Neuronal stem cell (in vitro differentiated cells): Measurements from ENCODE around the gene PTCHD4.
"Not testable (repeated sequence)": the region's sequence is repeated elsewhere in the genome, so short reads cannot be mapped to it uniquely, and the experiment has no call there.

Experiments used
- DNase-seq: peaks from one replicate; pipeline ENCODE4 v3.0.0-alpha.2; 2013; ENCODE audit warnings: low spot score
- H2AFZ ChIP-seq: one replicate; pipeline ENCODE4 v1.6.1; 2013; ENCODE audit warnings: mild to moderate bottlenecking, low read length, inconsistent platforms
- H2AK5ac ChIP-seq: 2 replicates; pipeline ENCODE4 v1.6.1; 2013; ENCODE audit warnings: low read depth, mild to moderate bottlenecking, inconsistent platforms, low read length, moderate library complexity, mixed read lengths
- H2BK120ac ChIP-seq: 2 replicates; pipeline ENCODE4 v1.6.1; 2013; ENCODE audit warnings: low read depth, mild to moderate bottlenecking, inconsistent platforms, low read length, moderate library complexity, mixed read lengths
- H2BK12ac ChIP-seq: one replicate; pipeline ENCODE4 v1.6.1; 2013; ENCODE audit warnings: low read length, inconsistent platforms
- H2BK15ac ChIP-seq: 2 replicates; pipeline ENCODE4 v1.6.1; 2013; ENCODE audit warnings: mild to moderate bottlenecking, low read length, inconsistent platforms, mixed read lengths
- H2BK5ac ChIP-seq: one replicate; pipeline ENCODE4 v1.6.1; 2013; ENCODE audit warnings: inconsistent platforms, mild to moderate bottlenecking, low read length, moderate library complexity
- H3K14ac ChIP-seq: one replicate; pipeline ENCODE4 v1.6.1; 2013; ENCODE audit warnings: low read length, inconsistent platforms
- H3K18ac ChIP-seq: 2 replicates; pipeline ENCODE4 v1.6.1; 2013; ENCODE audit warnings: low read length, inconsistent platforms
- H3K23ac ChIP-seq: 2 replicates; pipeline ENCODE4 v1.6.1; 2013; ENCODE audit warnings: low read depth, mild to moderate bottlenecking, mixed read lengths, low read length, inconsistent platforms; ENCODE audit not compliant: poor library complexity
- H3K27ac ChIP-seq: replicated peaks from 3 replicates; pipeline ENCODE4 v1.5.1; 2013; ENCODE audit warnings: low read length, inconsistent platforms
- H3K27me3 ChIP-seq, 3 experiments: 2 replicates each; pipeline ENCODE4 v1.6.1; 2013; ENCODE audit warnings: low read length in 3 of 3, mild to moderate bottlenecking in 2 of 3, inconsistent platforms in 1 of 3, low read depth in 1 of 3, mixed read lengths in 1 of 3, moderate library complexity in 1 of 3; ENCODE audit not compliant: control insufficient read depth in 3 of 3, insufficient read depth in 3 of 3
- H3K36me3 ChIP-seq, 2 donors: replicated peaks in 1 of 2; 2 replicates each; pipeline ENCODE4 v1.6.1; 2013; ENCODE audit warnings: low read length in 2 of 2; ENCODE audit not compliant: control insufficient read depth in 2 of 2, insufficient read depth in 2 of 2
- H3K4ac ChIP-seq: 2 replicates; pipeline ENCODE4 v1.6.1; 2013; ENCODE audit warnings: inconsistent platforms, mild to moderate bottlenecking, low read length, moderate library complexity
- H3K4me1 ChIP-seq, 2 donors: 1 replicate in 1 of 2; 2 replicates in 1 of 2; pipeline ENCODE4 v1.6.1; 2013; ENCODE audit warnings: low read length in 2 of 2, low read depth in 1 of 2; ENCODE audit not compliant: control insufficient read depth in 2 of 2, insufficient read depth in 1 of 2
- H3K4me2 ChIP-seq: one replicate; pipeline ENCODE4 v1.6.1; 2013; ENCODE audit warnings: mild to moderate bottlenecking, low read length, inconsistent platforms; ENCODE audit not compliant: insufficient read depth, poor library complexity, severe bottlenecking
- H3K4me3 ChIP-seq, 2 donors: 2 replicates each; pipeline ENCODE4 v1.5.1; 2013; ENCODE audit warnings: low read length in 2 of 2, mild to moderate bottlenecking in 2 of 2, inconsistent platforms in 1 of 2, moderate library complexity in 1 of 2
- H3K79me1 ChIP-seq: one replicate; pipeline ENCODE4 v1.6.1; 2013; ENCODE audit warnings: low read depth, mild to moderate bottlenecking, inconsistent platforms, low read length, moderate library complexity
- H3K9ac ChIP-seq: one replicate; pipeline ENCODE4 v1.6.1; 2013; ENCODE audit warnings: mild to moderate bottlenecking, low read depth, low read length, inconsistent platforms; ENCODE audit not compliant: poor library complexity
- H3K9me3 ChIP-seq, 2 donors: replicated peaks in 1 of 2; 2 replicates each; pipeline versions ENCODE3 to v1.6.1; 2013; ENCODE audit warnings: low read length in 2 of 2, mild to moderate bottlenecking in 2 of 2, inconsistent platforms in 1 of 2, low read depth in 1 of 2, mixed read lengths in 1 of 2, moderate library complexity in 1 of 2; ENCODE audit not compliant: control insufficient read depth in 2 of 2, insufficient read depth in 1 of 2
- H4K8ac ChIP-seq: one replicate; pipeline ENCODE4 v1.6.1; 2013; ENCODE audit warnings: low read depth, mild to moderate bottlenecking, inconsistent platforms, low read length, moderate library complexity
- H4K91ac ChIP-seq: one replicate; pipeline ENCODE4 v1.6.1; 2013; ENCODE audit warnings: low read length, low read depth, mild to moderate bottlenecking, inconsistent platforms; ENCODE audit not compliant: poor library complexity
- WGBS, 2 donors: extraction: QIAGEN DNeasy Blood & Tissue Kit; methylation state at CpG; one replicate each; pipeline ENCODE4 v1.1.7; 2013; ENCODE audit warnings: missing lambda C conversion rate in 2 of 2, mixed read lengths in 1 of 2; ENCODE audit not compliant: insufficient read length in 2 of 2, insufficient replicate concordance in 1 of 2; ENCODE audit errors: extremely low coverage in 2 of 2; 5-methylcytosine and 5-hydroxymethylcytosine counted together

The PTCHD4 gene

DNA sequence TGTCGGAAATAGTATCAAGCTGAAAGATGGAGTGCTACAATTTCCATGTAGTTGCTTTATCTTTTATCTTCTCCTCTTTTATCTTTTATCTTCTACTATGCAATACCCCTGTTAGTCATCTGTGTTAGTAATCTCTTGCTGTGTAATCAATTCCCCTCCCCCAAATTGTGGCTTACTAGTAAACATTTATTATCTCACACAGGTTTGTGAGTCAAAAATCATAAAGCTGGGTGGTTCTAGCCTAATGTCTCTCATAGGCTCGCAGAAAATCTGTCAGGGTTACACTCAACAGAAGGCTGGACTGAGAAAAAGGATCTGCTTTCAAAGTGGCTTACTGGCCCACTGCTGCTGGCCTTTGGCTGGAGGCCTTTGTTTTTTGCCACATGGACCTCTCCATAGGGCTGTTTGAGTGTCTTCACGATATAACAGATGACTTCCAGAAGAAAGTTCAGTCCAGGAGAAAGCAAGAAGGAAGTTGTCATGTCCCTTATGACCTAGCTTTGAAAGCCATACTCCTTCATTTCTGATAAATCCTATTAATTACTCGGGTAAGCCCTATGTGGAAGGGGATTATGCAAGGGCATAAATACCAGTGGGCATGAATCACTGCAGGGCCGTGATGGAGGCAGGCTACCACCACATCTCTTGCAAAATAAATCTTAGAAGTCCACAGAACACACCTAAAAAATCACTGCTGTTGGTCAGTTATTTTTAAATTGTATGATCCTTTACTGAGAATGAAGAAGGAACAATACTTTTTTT lies 24.5 kb upstream of the PTCHD4 start:
- DNase-seq = no peak
- Histone ChIP-seq H3K9me3 (no peaks in the 10 kb centered on the region), H3K23ac (no peak overlapping the region), H3K27ac (no peak overlapping the region), H3K9ac (no peak overlapping the region), H2AFZ (no peak overlapping the region), H4K91ac (no peak overlapping the region), H2BK5ac (no peak overlapping the region), H2BK15ac (no peak overlapping the region), H3K4me2 (no peak overlapping the region), H3K4ac (no peak overlapping the region), H3K36me3 (no peaks in the 10 kb centered on the region), H3K4me3 (no peak overlapping the region), H3K14ac (no peak overlapping the region), H2AK5ac (no peak overlapping the region), H3K4me1 (peaks cover 0 to 2% of the 10 kb centered on the region in 2 donors), H2BK12ac (no peak overlapping the region), H3K27me3 (no peaks in the 10 kb centered on the region), H3K79me1 (no peaks in the 10 kb centered on the region), H3K18ac (no peak overlapping the region), H4K8ac (no peak overlapping the region), H2BK120ac (no peak overlapping the region)
- WGBS, 2 donors = no CpG with 5 or more reads among the region's 5 CpGs

DNA sequence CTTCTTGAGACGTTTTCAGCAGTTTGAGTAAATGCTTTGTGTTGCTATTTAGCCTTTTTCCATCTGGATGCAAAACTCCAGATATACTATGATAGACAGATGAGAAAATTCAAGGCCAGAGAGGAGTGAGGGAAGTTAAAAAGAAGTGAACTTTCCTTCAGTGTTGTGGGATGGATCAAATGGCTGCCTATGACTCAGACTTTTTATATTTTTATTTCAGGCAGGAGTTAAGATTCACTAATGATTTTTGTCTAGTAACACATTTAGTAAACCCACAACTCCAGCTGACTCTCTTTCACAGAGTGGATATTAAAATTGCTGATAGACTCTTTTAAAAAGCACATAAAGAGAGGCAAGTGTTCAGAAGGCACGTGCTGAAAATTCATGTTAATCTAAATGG lies 23.2 kb upstream of the PTCHD4 start:
- no peak overlapping the region for H3K4me3 ChIP-seq
- no peaks in the 10 kb centered on the region for H3K9me3 ChIP-seq
- no peak overlapping the region for H2AFZ ChIP-seq
- no peak overlapping the region for H2AK5ac ChIP-seq
- no peak overlapping the region for H3K27ac ChIP-seq
- DNase-seq = no peak
- no peaks in the 10 kb centered on the region for H3K4me1 ChIP-seq
- no CpG with 5 or more reads among the region's 2 CpGs for WGBS, 2 donors
- no peak overlapping the region for H3K14ac ChIP-seq
- H3K79me1 ChIP-seq = no peaks in the 10 kb centered on the region
- no peak overlapping the region for H2BK12ac ChIP-seq
- no peak overlapping the region for H3K23ac ChIP-seq
- H2BK5ac ChIP-seq = no peak overlapping the region
- no peaks in the 10 kb centered on the region for H3K27me3 ChIP-seq
- H4K8ac ChIP-seq = no peak overlapping the region
- no peak overlapping the region for H3K18ac ChIP-seq
- H3K4ac ChIP-seq = no peak overlapping the region
- H3K4me2 ChIP-seq = no peak overlapping the region
- no peak overlapping the region for H3K9ac ChIP-seq
- H4K91ac ChIP-seq = no peak overlapping the region
- no peaks in the 10 kb centered on the region for H3K36me3 ChIP-seq
- no peak overlapping the region for H2BK15ac ChIP-seq
- no peak overlapping the region for H2BK120ac ChIP-seq

DNA sequence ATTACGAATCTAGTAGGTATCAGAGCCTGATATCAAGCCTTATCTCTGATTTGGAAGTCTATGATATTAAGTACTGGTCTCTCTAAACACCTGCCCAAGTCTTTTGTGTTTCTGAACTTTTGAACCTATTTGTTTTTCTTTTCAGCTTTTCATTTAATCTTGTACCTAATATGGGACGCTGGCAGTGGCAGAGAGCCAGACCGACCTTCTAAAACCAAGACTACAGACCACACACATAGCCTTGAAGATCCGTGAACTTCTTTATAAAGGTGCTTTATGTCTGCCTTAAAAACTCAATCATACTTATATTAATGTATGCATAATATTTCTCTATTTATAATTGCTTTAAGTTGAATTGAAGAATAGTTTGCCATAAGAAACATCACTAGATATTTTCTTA lies 12.6 kb upstream of the PTCHD4 start:
- Histone ChIP-seq H2BK120ac (no peak overlapping the region), H2AFZ (no peak overlapping the region)

DNA sequence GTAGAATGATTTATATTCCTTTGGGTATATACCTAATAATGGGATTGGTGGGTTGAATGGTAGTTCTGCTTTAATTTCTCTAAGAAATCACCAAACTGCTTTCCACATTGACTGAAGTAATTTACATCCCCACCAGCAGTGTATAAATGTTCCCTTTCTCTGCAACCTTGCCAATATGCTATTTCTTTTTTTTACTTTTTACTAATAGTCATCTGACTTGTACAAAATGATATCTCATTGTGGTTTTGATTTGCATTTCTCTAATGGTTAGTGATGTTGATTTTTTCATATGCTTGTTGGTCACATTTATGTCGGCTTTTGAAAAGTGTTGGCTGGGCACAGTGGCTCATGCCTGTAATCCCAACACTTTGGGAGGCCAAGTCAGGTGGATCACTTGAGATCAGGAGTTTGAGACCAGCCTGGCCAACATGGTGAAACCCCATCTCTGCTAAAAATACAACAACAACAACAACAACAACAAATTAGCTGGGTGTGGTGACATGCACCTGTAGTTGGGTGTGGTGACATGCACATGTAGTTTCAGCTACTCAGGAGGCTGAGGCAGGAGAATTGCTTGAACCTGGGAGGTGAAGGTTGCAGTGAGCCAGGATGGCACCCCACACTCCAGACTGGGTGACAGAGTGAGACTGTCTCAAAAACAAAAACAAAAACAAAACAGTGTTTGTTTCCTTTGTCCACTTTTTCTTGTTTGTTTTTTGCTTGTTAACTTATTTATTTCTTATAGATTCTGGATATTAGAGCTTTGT lies 11.2 kb upstream of the PTCHD4 start:
- not testable (repeated sequence) for H2BK12ac ChIP-seq, H3K4me3 ChIP-seq, H3K9ac ChIP-seq, H2BK5ac ChIP-seq, DNase-seq, H3K79me1 ChIP-seq, H3K27me3 ChIP-seq, H3K4me1 ChIP-seq, H2AFZ ChIP-seq, H4K8ac ChIP-seq, H3K36me3 ChIP-seq, H2AK5ac ChIP-seq, H2BK120ac ChIP-seq, H2BK15ac ChIP-seq, H3K23ac ChIP-seq, H3K9me3 ChIP-seq, H4K91ac ChIP-seq, H3K4me2 ChIP-seq, H3K4ac ChIP-seq, H3K27ac ChIP-seq, H3K18ac ChIP-seq, H3K14ac ChIP-seq
- no CpG with 5 or more reads among the region's 1 CpG for WGBS, 2 donors

More for the DNA sequence above, 12.6 kb upstream of the PTCHD4 start:
- no peak overlapping the region for H2BK15ac ChIP-seq
- no peaks in the 10 kb centered on the region for H3K4me1 ChIP-seq
- H3K9me3 ChIP-seq = no peaks in the 10 kb centered on the region
- no peaks in the 10 kb centered on the region for H3K36me3 ChIP-seq
- H3K4ac ChIP-seq = no peak overlapping the region
- no peak overlapping the region for H3K27ac ChIP-seq
- no peaks in the 10 kb centered on the region for H3K27me3 ChIP-seq
- no CpG with 5 or more reads among the region's 4 CpGs for WGBS, 2 donors
- no peak overlapping the region for H4K8ac ChIP-seq
- H3K79me1 ChIP-seq = no peaks in the 10 kb centered on the region
- H4K91ac ChIP-seq = no peak overlapping the region
- H3K14ac ChIP-seq = no peak overlapping the region
- H3K18ac ChIP-seq = no peak overlapping the region
- H3K4me3 ChIP-seq = no peak overlapping the region
- no peak overlapping the region for H2BK5ac ChIP-seq
- H2AK5ac ChIP-seq = no peak overlapping the region
- no peak overlapping the region for H2BK12ac ChIP-seq
- H3K23ac ChIP-seq = no peak overlapping the region
- no peak for DNase-seq
- no peak overlapping the region for H3K4me2 ChIP-seq
- no peak overlapping the region for H3K9ac ChIP-seq
